C4-2B (cell line): ENCODE results near the gene PTPRCAP.

Experiments used
- H3K27ac ChIP-seq: fragments of 450-650 bp; 2 replicates; pipeline ENCODE4 v1.5.1; 2017
- CTCF ChIP-seq: fragments of 450-650 bp; conservative IDR thresholded peaks from 2 replicates; pipeline ENCODE4 v1.5.1; 2017; ENCODE audit warnings: mild to moderate bottlenecking
- ZFX ChIP-seq: fragments of 450-650 bp; IDR thresholded peaks from 2 replicates; pipeline ENCODE4 v1.6.1; 2017

The PTPRCAP gene

GRCh38 chr11:67436459-67437081 is 912 bp downstream of the PTPRCAP start:
- no peak for TF ChIP-seq CTCF
- no peak for TF ChIP-seq ZFX
- no peak overlapping the region for H3K27ac ChIP-seq

- TF ChIP-seq ZFX: no peak
- no peak for TF ChIP-seq CTCF
- H3K27ac ChIP-seq: no peak overlapping the region
These were observed 1.6 kb downstream of the PTPRCAP start for GRCh38 chr11:67435727-67436458.

GRCh38 chr11:67435031-67435726 is 2.3 kb downstream of the PTPRCAP start:
- TF ChIP-seq CTCF (no peak), ZFX (no peak)
- no peak overlapping the region for H3K27ac ChIP-seq

- TF ChIP-seq ZFX: no peak
- TF ChIP-seq CTCF: no peak
- H3K27ac ChIP-seq: no peak overlapping the region
These were observed 3.0 kb downstream of the PTPRCAP start for GRCh38 chr11:67434395-67434881.

- TF ChIP-seq ZFX: no peak
- no peak for TF ChIP-seq CTCF
- H3K27ac ChIP-seq: no peak overlapping the region
These were observed 3.7 kb downstream of the PTPRCAP start for GRCh38 chr11:67433536-67434394.

- no peak overlapping the region for H3K27ac ChIP-seq
- TF ChIP-seq ZFX (no peak), CTCF (no peak)
These were observed 4.7 kb downstream of the PTPRCAP start for GRCh38 chr11:67432655-67433349.
